CD4-positive, alpha-beta T cell treated with Interleukin-17A for 4 hours (primary cell): ENCODE measurements around the gene DESI2.
A peak's percentile ranks its signal among the peaks of the same experiment; 100 is the strongest.
"Not testable (repeated sequence)": the region's sequence is repeated elsewhere in the genome, so short reads cannot be mapped to it uniquely, and the experiment has no call there.

Experiments used
- DNase-seq: peaks from one replicate; pipeline ENCODE4 v3.0.0-alpha.2; 2020; ENCODE audit warnings: mixed read lengths

The DESI2 gene

DNA sequence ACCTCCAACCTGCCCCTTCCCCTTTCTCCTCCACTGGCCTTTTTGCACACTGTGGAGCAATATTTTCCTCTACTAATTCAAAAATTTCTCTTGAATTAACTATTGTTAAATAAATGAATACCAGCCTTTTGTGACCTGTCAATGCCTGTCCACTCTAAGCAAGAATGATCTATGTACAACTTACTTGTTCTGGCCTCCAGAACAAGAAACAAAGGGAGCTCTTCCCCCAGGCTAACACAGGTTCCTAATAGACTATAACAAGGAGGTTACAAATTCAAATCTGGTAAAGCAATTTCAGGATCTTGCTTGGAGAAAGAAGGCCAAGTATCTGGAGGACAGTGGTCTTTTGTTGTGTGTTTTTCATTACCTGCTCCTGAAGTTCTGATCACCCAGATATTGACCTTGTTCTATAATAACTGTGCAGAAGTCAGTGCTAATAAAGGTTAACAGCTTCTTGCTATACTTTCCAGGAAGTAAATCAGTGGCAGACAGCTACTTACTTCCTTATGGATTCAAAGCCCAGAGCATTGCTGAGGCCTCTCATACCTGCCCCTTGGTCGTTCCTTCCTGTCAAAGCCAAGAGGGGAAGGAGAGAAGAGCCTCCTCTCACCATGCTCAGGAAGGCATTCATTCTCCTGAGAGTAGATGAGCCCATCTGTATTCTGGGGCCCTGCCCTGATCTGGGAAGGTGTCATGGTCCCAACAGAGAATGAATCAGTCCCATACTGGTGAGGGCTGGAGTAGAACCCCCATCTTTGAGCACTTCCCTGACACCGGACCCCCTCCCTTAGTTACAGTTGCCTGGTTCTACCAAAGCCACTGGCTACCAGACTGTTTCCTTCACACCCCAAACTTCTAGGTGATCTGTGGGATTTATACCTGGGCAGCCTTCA, 56.8 kb downstream of the DESI2 start:
- no peak for DNase-seq

DNA sequence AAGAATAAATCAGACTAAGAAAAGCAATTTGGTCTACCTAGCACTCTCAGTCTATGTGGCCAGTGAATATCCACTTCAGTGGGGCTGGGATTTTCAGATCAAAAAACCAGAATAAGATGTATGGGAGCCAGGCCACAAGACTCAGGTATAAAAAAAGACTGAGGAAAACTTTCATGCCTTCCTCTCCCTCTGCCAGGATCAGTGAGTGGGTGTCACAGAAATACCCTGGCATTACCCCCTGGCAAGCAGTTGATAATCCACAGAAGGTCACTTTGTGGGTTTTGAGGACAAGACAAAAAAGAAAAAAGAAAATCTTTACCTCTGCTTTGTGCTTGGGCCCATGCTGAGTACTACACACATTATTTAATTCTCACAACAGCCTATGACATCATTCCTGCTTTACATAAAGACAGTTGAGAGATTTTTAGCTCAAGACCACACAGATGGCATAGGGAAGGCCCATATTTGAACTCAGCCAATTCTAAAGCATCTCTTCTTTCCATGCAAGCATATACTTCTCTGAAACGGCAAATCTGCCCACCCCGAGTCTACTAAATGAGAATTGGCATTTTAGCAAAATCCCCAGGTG, 57.6 kb downstream of the DESI2 start:
- DNase-seq = no peak

DNA sequence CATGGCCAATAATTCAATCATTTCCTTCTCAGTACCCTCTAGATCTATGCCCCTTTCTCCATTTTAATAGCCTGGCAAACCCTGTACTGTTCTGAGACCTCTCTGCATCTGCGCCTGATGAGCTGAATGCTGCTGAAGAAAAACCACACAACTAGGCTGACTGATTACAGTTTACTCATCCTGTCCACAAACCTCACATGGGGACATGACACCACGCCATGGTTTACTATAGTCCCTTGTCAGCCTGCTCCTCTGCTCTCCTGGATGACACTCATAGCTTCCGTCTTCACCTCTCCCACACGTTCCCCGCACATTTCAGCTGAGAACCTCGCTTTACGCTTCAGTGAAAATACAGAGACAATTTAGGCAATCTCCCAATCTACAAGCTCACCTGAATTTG, 59.7 kb downstream of the DESI2 start:
- DNase-seq = no peak

DNA sequence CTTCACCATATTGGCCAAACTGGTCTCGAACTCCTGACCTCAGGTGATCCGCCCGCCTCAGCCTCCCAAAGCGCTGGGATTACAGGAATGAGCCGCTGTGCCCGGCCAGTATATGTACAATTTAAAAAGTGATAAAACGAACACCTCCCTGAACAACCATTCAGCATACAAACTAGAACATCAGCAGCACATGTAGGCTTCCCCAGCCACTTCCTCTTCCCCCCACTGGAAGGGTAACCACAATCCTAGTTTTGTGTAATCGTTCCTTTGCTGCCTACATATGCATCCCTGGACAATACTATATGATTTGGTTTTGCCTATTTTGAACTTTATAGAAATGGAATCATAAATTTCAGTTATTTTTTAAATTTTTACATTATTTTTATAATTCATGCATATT, 60.4 kb downstream of the DESI2 start:
- no peak for DNase-seq

DNA sequence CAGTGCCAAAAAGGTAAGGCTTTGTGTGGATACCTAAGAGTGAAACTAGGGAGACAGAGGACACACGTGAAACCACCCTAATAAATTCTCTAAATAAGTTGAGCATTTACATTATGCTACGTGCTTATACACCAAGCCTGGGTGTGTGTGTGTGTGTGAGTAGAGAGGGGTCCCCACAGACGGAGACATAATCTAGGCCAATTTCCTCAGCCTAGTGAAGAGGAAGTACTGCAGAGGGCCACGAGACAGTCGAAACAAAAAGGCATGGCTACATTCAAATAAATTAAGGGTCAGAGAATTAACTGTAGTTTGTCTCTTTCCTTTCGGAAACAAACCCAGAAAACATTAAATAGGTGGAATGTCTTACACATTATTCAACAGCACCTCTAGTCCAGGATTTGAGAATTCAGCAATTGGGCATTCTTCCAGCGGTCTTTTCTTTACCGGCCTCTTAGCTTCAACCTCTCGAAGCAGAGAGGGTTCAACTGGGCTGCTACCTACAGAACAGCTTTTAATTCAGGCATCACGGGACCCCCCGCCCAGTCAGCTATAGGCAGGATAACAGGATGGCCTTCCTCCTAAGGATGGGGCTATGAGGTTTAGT, 75.0 kb downstream of the DESI2 start:
- DNase-seq = no peak

DNA sequence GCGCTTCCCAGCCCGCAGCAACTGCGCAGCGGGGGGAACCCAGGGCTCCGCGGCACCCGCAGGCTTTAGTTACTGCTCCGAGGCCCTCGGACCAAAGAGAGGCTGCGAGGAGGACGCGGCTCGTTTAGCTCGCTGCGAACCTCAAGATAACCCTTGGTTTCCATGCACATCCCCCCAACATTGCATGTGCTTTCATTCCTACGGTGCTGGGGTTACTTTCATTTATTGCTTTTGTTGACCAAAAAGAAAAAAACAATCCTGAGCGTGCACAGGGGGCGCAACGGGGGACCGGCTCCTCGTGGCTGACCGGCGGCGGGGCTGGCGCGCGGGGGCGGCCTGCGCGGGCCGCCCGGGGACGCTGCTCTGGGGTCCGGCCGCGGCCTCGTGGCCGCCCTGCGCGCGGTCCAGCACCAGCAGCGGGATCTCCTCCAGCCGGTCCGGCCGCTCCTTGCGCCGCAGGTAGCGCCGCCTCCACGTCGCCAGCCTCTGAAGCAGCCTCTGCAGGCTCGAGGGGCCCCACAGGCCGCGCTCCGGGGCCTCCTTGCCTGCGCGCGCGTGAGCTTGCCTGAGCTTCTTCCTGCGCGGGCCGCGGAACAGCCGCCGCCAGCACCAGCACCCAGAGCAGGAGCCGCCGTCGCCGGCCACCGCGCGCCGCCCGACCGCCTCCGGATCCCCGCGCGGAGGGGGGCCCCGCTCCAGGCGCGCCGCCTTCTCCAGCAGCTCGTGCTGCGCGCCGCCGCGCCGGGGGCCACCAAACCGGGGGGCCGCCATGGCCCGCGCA, 77.4 kb downstream of the DESI2 start:
- DNase-seq = peak; percentile 36

DNA sequence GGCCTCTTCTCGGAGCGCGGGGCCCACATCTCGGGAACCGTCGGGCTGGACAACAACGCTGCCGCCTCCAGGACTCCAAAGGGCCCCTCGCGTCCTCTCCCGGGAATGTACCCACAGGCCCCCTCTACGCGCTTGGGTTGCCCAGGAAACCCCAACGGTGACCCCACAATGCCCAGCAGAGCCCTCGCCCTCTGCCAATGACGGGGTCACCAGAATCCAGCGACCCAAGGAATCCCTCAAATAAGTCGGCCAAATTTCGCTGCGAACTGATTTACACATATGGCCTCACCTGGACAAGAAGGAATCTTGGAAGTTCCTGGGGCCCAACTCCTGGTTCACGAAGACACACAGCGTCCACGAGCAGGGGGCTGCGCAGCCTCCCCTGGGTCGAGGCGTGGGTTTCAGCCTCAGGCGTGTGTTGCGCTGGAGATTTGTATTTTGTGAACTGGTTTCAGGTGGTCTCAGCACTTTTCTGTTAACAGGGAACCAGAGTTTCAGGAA, 78.1 kb downstream of the DESI2 start:
- no peak for DNase-seq

DNA sequence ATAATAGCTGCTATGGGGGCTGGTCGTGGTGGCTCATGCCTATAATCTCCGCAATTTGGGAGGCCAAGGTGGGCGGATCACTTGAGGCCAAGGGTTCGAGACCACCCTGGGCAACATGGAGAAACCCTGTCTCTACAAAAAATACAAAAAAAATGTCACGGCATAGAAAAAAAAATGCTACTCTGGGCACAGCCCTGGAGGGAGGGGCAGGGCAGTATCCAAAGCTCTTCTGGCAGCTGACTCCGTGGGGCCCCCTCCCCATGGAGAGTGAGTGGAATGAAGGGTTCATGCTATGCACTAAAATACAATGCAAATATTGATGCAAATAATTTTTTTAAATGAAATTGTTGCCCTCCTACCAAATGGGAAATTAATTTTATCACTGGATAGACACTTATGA, 78.7 kb downstream of the DESI2 start:
- no peak for DNase-seq

DNA sequence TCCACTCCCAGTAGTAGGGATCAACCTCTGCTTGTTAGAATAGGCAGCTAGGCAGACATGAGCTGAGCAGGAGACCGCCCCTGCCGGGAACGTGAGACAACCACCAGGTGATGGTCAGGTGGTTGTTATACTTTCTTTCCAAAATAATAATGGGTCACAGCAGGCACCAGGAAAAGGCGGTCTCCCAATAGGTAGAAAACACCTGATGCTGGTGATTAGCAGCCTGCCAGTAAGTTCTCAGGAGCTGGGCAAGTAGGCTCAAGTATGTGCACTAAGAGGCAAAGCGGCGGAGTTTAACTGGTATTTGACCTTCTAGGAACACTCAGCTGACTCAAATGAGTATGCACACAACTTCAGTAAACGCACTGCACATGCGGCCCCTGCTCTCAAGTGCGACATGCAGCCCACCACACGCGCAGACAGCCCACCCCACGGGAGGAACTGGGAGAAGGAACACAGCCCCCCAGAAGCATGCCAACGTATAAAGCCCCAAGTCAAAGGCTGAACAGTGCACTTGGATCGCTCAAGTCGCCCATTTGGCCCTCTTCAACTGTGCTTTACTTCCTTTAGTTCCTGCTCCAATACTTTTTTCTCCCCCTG, 80.0 kb downstream of the DESI2 start:
- DNase-seq = no peak

DNA sequence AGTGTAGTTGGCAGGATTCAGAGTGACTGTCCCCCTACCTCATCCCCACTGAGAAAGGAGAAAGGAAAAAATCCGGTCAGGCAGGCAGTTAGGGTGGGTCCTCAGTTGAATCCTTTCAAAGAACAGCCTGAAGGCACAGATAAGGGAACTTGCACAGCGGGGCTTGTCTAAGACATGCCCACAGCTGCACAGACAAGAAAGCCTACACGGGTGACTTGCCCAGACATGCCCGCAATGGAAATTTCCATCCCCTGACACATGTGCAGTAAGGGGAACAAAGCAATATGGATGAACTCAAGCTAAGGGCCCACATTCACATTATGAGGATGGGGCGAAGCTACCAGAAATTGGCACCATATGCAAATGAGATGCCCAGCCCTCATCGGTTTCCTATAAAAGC, 82.5 kb downstream of the DESI2 start:
- DNase-seq = no peak

DNA sequence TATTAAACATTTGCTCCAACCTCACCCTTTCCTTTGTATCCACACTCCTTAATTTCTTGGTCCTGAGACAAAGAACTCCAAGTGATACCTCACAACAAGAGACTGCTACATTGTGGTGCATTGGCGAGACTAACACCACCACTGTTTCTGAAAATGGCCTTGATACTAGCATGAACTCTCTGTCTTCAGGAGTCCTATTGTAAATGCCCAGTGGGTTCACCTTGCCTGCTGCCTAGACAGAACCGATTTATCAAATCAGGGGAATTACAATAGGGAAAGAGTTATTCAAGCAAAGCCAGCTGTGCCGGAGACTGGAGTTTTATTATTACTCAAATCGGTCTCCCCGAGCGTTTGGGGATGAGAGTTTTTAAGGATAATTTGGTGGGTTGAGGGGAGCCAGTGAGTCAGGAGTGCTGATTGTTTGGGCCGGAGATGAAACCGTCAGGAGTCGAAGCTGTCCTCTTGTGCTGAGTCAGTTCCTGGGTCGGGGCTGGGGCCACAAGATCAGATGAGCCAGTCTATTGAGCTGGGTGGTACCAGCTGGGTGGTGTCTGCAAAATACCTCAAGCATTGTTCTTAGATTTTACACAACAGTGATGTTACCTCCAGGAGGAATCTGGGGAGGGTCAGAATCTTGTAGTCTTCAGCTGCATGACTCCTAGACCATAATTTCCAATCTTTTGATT, 83.1 kb downstream of the DESI2 start:
- DNase-seq = no peak

DNA sequence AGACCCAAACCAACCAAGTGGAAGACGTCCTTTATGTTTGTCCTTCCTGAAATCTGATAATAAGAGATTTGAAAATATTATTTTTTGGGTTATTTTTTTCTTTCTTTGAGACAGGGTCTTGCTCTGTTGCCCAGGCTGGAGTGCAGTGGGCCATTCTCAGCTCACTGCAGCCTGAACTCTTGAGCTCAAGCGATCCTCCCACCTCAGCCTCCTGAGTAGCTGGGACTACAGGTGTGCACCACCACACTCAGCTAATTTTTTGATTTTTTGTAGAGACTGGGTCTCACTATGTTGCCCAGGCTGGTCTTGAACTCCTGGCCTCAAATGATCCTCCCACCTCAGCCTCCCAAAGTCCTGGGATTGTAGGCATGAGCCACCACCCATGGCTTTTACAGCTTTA, 86.2 kb downstream of the DESI2 start:
- DNase-seq = not testable (repeated sequence)

DNA sequence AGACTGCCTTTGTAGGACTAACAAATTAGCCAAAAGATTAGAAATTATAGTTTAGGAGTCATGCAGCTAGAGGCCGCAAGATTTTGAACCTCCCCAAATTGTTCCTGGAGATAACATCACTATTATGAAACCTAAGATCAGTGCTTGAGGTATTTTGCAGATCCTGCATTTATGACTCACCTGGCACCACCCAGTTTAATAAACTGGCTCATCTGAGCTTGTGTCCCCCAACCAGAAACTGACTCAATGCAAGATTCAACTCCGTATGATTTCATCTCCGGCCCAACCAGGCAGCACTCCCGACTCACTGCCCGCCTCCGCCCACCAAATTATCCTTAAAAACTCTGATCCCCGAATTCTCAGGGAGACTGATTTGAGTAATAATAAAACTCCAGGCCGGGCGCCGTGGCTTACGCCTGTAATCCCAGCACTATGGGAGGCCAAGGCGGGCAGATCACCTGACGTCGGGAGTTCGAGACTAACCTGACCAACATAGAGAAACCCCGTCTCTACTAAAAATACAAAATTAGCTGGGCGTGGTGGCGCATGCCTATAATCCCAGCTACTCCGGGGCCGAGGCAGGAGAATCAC, 87.2 kb downstream of the DESI2 start:
- DNase-seq = not testable (repeated sequence)

DNA sequence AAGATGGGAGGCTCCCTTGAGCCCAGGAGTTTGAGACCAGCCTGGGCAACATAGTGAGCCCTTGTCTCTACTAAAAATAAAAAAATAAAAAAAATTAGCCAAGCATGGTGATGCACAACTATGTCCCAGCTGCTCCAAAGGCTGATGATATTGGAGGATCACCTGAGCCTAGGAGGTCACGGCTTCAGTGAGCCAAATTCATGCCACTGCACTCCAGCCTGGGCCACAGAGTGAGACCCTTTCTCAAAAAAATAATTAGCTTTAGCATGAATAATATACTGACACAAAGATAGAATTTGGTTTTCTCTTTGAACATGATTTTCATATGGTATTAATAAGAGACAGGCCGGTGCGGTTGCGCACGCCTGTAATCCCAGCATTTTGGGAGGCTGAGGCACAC, 88.8 kb downstream of the DESI2 start:
- no peak for DNase-seq

DNA sequence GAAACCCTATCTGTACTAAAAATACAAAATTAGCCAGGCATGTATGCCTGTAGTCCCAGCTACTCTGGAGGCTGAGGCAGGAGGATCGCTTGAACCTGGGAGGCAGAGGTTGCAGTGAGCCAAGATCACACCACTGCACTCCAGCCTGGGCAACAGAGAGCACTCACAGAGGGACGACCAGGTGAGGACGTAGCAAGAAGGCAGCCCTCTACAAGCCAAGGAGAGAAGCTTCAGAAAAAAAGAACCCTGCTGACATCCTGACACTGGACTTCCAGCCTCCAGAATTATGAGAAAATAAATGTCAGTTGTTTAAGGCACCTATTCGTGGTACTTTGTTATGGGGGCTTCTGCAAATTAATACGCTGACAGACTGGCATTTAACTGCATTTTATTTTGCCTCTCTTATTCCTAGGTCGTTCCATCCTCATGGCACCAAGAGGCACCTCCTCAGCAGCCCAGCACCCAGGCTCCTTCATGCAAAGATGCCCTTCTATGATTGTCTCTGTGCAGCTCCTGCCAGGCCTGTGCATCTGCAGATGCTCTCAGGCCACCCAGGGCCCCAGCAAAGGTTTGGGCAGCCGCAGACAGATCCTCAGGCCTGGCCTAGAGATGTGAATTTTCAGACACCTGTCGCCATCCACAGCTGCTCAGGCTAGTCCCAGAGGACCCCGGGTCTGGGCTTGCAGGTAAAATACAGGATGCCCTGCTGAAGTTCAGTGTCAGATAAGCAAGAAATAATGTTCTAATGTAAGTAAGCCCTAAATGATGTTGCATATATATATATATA, 96.5 kb downstream of the DESI2 start:
- no peak for DNase-seq

DNA sequence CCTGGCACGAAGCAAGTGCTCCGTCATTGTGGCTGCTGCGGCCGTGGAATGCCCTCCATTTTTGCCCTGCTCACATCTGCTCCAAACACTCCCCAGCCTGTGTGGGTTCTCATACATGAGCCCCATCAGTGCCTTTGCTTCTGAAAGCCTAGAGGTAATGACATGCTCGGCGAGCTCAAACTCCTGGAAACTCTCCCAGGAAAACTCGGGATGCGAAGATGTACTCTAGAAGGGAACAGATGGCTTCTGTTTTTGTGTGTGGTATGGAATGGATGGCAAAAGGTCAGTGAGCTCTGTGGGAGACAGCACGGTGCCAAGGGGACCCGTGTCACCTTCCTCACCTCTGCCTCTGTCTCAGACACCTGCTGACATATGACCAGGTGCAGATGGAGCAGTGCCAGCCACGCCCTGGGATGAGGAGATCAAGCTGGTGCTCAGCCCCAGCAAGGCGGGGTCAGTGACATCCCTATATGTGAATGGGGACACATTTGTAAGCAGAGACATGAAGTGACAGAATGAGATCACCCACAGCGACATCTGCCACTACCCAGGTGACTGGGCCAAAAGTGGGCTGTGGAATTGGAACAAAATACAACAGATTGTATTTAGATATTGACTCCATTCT, 98.5 kb downstream of the DESI2 start:
- no peak for DNase-seq

DNA sequence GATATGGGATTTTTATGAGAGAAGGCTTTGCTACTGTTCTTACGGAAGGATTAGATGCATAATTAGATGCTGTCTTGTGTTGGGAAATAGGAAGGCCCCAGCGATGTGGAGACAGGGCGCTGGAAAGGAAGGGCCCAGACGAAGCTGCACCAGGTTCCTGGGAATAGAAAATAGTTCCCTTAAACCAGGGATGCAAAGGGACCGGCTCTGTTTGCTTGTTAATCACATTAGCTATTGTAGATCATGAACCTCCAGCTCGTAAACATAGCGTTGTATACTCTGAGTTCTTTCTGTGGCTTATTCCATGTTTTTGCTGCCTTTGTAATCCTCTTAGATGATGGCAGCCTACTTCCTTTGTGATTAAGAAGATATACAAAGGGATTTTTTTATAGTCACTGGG, 102.7 kb downstream of the DESI2 start:
- DNase-seq = no peak

DNA sequence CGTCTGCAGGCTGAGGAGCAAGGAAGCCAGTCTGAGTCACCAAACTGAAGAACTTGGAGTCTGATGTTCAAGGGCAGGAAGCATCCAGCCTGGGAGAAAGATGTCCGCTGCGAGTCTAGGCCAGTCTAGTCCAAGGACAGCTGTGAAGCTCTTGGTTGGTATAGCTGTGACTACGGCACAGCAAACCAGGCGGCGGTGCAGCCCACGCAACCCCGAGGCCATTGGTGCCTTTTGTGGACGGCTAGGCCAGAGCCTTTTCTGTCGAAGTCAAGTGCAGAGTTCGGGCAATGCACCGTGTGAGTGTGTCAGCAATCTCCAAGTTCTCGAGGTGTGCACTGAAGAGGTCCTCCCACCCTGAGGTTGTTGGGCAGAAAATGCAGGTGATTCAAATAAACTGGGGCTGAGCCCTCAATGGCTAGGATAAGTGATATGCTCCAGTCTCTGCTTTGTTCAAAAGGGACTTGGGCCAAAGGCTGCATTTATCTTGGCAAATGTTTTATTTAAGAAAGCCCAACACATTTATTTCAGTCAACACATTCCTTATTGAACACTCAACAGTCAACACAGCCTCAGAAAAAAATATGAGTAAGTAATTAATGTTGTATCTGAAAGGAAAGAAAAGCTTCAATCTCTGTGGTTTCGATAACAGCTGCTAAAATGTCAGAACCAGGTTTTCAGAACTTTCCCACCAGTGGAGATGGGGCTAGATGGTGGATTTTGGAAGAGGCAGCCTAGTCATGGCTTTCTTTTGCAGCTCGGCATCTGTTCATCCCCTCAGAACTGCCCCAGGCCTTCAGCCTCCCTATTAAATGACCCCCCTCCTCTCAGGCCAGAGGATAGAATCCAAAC, 104.4 kb downstream of the DESI2 start:
- no peak for DNase-seq
